ENCODE data around the gene HRH2. TPM values are rescaled to one million over a fixed set of nuclear protein-coding genes. Genes with fewer than 3 reads are reported as not detected.

Gene HRH2
- total RNA-seq, 1 donor from 2014 or later: 1.4 TPM

GRCh38 chr5:175692235-175692995, 34.5 kb downstream of the HRH2 start:
- no peak for DNase-seq (ENCODE audit: low spot score)

DNA sequence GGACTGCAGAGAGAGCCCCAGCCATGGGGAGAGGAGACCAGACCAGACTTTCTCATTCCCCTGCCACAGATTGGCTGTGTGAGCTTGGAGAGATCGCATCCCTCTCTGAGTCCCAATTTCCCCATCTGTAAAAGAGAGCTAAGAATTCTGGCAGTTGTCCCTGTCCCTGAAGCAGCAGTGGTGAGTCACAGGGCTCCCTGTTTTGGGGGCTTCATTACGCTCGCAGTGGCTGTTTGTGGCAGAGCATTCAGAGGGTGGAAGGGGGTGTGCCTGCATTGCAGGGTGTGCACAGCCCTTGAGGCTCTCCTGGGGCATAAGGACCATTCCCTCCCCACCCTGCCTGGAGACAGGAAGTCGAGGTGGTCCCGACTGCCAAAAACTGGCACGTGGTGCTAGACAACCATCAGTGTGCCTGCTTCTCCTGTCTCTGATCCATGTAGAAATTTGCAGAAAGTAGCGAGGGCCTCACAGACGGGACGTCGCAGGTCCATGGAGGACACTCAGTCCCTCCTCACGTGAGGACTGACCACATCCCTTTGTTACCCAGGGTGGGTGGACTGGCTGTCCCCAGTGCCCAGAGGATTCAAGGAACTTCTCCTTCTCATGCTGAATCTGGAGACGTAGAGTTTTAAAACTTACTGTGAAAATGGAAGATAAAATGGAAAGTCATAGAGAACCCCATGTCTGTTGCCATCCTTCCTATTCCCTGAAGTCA, 35.3 kb downstream of the HRH2 start:
- DNase-seq (ENCODE audit: low spot score): no peak

- DNase-seq (ENCODE audit: low spot score): no peak
Observed at GRCh38 chr5:175693741-175694140, 35.9 kb downstream of the HRH2 start.

GRCh38 chr5:175694371-175695160, 36.7 kb downstream of the HRH2 start:
- DNase-seq (ENCODE audit: low spot score): no peak

DNA sequence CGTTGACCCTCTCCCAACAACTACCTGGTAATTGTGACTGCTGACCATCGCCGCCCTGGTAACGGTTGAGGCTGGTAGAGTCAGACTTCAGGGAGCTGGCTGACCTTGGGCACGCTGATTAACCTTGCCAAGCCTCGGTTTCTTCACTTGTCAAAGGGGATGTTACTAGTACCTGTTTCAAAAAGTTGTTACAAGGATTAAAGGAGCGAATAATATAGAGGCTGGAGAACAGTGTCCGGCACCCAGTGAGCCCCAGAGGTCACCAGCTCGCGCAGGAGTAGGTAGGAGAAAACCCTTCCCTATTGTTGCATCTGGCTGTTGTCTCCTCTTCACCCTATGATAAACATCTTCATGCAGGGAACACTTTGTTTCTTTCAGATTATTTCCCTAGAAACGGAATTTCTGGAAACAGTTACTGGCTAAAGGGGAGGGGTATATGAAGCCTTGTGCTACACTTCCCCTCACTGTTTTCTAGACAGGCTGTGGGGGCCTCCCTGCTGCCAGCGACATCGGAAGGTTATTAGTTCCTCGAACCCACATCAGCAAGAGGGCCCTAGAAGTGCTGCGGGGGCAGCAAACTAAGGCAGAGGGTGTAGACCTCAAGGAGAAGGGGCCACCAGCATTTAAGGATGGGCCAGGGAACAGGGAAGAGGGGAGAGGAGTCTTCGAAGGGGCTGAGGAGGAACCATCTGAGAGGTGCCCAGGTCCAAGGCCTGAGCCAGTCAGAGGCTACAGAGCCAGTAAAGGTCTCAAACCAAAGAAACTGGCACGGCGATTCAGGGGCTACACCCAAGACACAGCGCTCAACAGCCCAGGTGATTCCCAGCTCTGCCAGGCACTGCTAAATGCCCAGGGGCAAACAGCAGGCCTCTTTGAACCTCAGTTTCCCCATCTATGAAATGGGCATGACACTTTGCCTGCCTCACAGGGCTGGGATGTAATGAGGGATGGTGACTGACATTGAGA, 37.6 kb downstream of the HRH2 start:
- DNase-seq (ENCODE audit: low spot score): no peak

- peak; percentile 51 for DNase-seq (ENCODE audit: low spot score)
Observed at GRCh38 chr5:175696139-175696854, 38.4 kb downstream of the HRH2 start.

DNA sequence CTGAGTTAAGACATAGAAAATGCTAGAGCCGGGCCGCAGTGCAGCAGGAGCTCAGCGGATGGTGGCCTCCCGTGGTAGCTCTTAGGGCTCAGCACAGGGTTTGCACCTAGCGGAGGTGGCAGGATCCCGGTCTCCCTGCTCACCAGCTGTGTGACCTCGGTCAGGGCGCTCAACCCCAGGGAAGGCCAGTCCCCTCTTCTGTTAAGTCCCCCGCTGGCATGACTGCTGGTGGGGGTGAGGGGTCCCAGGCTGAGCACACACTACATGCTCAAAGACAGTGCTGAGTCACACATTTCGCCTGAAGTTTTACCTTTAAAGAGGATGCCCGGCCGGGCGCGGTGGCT, 39.0 kb downstream of the HRH2 start:
- no peak for DNase-seq (ENCODE audit: low spot score)

DNA sequence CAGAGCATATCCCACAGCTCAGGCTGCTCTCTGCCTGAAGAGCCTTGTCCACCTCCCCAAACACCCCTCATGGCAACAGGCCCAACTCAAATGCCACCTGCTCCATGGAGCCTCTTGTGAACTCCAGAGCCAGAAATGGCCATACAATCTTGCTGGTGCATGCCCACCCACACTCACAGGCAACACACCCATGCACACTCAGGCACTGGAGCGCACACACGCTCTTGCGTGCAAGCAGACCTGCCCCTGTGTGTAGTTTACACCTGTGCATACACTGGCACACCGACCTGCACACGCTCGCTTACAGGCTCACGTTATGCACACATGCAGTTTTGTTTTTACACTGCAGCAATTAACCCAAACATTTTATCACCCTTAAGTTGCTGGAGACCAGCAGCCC, 40.0 kb downstream of the HRH2 start:
- no peak for DNase-seq (ENCODE audit: low spot score)

- no peak for DNase-seq (ENCODE audit: low spot score)
Observed at GRCh38 chr5:175698401-175699115, 40.7 kb downstream of the HRH2 start.

- DNase-seq (ENCODE audit: low spot score): no peak
Observed at GRCh38 chr5:175700991-175701390, 43.1 kb downstream of the HRH2 start.

- DNase-seq (ENCODE audit: low spot score): no peak
Observed at GRCh38 chr5:175701797-175702196, 43.9 kb downstream of the HRH2 start.

- no peak for DNase-seq (ENCODE audit: low spot score)
Observed at GRCh38 chr5:175706499-175706898, 48.6 kb downstream of the HRH2 start.

DNA sequence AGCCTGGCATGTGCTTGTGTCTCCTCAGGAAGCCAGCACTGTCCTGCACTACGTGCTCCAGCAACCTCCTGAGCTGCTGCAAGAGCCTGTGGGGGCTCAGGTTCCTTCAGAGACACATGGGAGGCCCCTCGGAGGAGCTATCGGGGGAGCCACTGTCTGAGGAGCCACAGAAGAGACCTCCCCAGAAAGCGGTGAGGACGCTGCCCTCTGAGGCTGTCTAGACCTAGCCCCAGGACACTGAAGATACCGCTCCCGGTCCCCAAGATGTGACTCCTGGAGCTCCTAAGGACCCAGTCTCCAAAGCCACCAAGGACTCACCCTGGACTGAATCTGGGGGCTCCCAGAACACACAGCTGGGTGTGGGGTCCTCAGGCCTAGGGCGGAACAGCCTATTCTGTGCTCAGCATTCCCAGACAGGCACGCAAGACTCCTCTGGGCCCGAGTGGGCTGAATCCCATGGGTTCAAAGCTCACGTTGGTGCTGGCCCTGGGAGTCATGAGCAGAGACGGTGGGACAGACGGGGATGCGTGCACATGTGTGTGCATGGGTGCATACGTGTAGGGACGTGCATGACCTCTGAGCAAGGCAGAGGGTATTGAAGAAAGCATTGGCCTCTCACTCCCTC, 50.0 kb downstream of the HRH2 start:
- no peak for DNase-seq (ENCODE audit: low spot score)

GRCh38 chr5:175709276-175709781, 51.5 kb downstream of the HRH2 start:
- DNase-seq (ENCODE audit: low spot score): no peak

- no peak for DNase-seq (ENCODE audit: low spot score)
Observed at GRCh38 chr5:175710326-175710725, 52.5 kb downstream of the HRH2 start.

DNA sequence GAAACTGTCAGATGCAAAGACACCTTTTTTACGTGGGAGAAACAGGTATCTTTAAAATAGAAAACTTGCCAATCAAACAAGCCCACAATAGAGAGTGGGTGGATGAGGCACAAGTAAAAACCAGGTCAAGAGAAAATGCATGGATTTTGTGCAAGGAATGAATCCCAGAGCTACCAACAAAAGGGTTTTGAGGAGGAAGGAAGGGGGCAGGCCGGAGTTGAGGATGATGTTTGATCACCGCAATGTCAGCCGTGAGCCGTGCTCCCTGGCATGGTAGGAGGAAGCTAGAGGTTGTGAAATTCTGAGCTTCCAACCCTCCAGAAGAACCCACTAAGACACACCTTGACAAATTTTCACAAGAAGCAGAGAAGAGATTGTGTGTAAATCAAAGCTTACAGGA, 53.2 kb downstream of the HRH2 start:
- no peak for DNase-seq (ENCODE audit: low spot score)

DNA sequence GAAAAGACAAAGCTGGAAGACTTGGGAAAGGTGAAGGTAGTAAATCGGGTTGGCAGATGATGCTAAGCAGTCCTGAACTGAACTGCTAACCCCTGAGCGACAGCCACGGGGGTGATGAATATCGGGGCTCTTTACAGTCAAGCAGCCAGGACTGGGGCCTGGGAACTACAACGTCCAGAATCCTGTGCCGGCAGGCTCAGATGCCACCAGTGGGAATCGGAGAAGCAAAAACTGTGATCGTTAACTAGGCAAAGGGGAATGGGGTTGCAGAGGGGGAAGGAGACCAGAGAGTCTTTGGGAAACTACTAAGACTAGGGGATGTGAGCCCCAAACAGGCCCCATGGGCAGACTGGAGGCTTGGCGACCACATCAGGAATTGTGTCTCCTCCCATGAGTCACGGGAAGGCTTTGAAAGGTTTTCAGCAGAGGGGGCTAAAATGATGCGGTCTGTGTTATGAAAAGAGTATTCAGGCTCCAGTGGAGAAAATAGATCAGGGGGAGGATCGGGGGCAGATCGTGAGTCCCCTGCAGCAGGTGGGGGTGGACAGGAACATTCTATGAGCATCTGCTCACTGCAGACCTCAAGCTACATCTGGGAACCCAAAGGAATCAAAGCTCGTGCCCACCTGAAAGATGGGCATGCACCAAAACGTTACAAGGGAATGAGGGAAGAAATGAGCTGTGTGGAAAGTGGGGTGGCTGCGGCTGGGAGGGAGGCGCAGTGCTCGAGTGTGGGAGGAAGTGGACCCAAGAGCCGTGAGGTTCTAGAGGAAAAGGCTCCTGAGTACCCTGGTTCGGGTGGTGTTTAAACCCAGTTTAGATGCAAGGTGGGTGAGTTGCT, 53.8 kb downstream of the HRH2 start:
- DNase-seq (ENCODE audit: low spot score): no peak

DNA sequence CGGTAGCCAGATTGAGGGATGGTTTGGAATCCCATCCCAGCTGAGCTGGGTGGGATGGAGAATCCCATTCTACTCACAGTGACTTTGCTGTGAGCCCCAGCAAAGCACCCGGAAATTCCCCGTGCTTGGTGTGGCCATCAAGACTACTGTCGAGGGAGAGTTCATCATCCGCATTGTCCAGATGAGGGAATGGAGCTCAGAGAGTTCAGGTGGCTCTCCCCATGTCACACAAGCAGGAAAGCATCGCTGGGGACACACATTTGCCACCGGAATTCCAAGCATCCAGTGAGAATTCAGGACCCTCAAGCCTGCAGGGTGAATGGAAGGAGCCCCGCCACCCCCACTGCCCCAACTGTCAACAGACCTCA, 54.4 kb downstream of the HRH2 start:
- no peak for DNase-seq (ENCODE audit: low spot score)

- no peak for DNase-seq (ENCODE audit: low spot score)
Observed at GRCh38 chr5:175712681-175713085, 54.8 kb downstream of the HRH2 start.
